ENCODE measurements around the gene AP3B1. TPM values are rescaled to one million over a fixed set of nuclear protein-coding genes. Genes with fewer than 3 reads are reported as not detected.

AP3B1 gene
- 10 to 100 TPM; 72.9 to 79.6 TPM for total RNA-seq

GRCh38 chr5:78294248-78295034 lies at the start of gene AP3B1:
Gene AP3B1, minus strand, starts transcription at chr5:78294698. Its CDS starts 119 bp downstream, at chr5:78294579.
- Mint-ChIP-seq H3K27me3 (peaks cover 0 to 3% of the 10 kb centered on the region in 2 donors), H3K9me3 (no peaks in the 10 kb centered on the region), H3K36me3 (peaks cover 11% of the 10 kb centered on the region), H3K27ac (peak within 1 kb of the TSS; percentile 91 to 97), H3K4me3 (peak within 1 kb of the TSS; percentile 95), H3K4me1 (ENCODE audit: low read depth in 2 of 2) (peaks cover 40 to 54% of the 10 kb centered on the region in 2 donors)
- DNase-seq (ENCODE audit: low spot score) (peak; percentile 99), ATAC-seq (peak; percentile 98 to 99)

- Mint-ChIP-seq H3K27me3 (peaks cover 13 to 19% of the 10 kb centered on the region in 2 donors), H3K4me3 (no peak overlapping the region), H3K9me3 (peaks cover 4% of the 10 kb centered on the region), H3K27ac (no peak overlapping the region), H3K4me1 (ENCODE audit: low read depth in 2 of 2) (no peaks in the 10 kb centered on the region), H3K36me3 (peaks cover 11% of the 10 kb centered on the region)
- ATAC-seq (no peak), DNase-seq (ENCODE audit: low spot score) (no peak)
Observed at GRCh38 chr5:78341440-78341839, 46.9 kb upstream of the AP3B1 start.

GRCh38 chr5:78339617-78340436 lies 45.3 kb upstream of the AP3B1 start:
- peaks cover 12% of the 10 kb centered on the region for H3K36me3 Mint-ChIP-seq
- no peak overlapping the region for H3K27ac Mint-ChIP-seq
- H3K9me3 Mint-ChIP-seq = peaks cover 4% of the 10 kb centered on the region

GRCh38 chr5:78336698-78337097 lies 42.2 kb upstream of the AP3B1 start:
- DNase-seq (ENCODE audit: low spot score) (no peak), ATAC-seq (no peak)
- Mint-ChIP-seq H3K9me3 (peaks cover 4% of the 10 kb centered on the region), H3K36me3 (peaks cover 12% of the 10 kb centered on the region), H3K27me3 (peaks cover 17 to 22% of the 10 kb centered on the region in 2 donors), H3K4me1 (ENCODE audit: low read depth in 2 of 2) (no peaks in the 10 kb centered on the region), H3K4me3 (no peak overlapping the region), H3K27ac (no peak overlapping the region)

More at GRCh38 chr5:78339617-78340436, 45.3 kb upstream of the AP3B1 start:
- ATAC-seq (no peak), DNase-seq (ENCODE audit: low spot score) (no peak)
- Mint-ChIP-seq H3K27me3 (peaks cover 12 to 21% of the 10 kb centered on the region in 2 donors), H3K4me1 (ENCODE audit: low read depth in 2 of 2) (no peaks in the 10 kb centered on the region), H3K4me3 (no peak overlapping the region)

DNA sequence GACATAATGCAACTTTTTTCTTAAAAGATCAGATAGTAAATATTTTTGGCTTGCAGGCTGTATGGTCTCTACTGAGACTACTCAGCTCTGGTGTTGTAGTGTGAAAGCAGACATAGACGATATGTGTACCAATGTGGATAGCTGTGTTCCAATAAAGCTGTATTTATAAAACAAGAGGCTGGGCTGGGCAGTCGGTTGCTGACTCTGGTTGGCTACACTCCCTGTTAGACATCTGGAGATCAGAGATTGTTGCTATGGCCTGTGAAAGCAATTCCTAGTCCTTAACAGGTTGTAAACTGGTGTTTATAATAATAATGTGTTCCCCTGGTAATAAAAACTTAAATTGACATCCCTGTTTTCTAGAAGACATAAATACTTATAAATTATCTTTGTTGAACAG lies 41.5 kb upstream of the AP3B1 start:
- H3K27me3 Mint-ChIP-seq = peaks cover 21 to 27% of the 10 kb centered on the region in 2 donors
- H3K4me1 Mint-ChIP-seq (ENCODE audit: low read depth in 2 of 2) = no peaks in the 10 kb centered on the region
- no peak overlapping the region for H3K27ac Mint-ChIP-seq
- H3K4me3 Mint-ChIP-seq = no peak overlapping the region
- H3K9me3 Mint-ChIP-seq = peaks cover 4% of the 10 kb centered on the region
- no peak for ATAC-seq
- no peak for DNase-seq (ENCODE audit: low spot score)
- H3K36me3 Mint-ChIP-seq = peaks cover 12% of the 10 kb centered on the region

DNA sequence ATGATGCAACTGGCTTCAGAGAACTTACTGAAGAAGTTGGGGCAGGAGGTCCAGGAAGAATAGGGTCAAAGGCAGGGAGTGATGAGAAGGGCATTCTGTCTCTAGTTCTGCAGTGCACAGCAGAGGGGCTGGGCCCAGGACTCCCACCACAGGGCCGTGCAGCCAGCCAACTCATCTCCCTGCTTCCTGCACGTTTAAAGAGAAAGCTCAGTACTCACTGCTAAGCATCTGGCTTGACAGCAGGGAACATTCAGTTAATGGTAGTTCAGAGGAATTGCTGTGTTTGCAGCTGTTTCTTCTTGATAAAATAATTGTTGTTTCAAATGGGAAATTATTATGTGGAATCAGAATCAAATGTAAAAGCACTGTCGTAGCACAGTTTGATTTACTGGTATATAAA lies 40.3 kb upstream of the AP3B1 start:
- Mint-ChIP-seq H3K4me1 (ENCODE audit: low read depth in 2 of 2) (no peaks in the 10 kb centered on the region), H3K27me3 (peaks cover 21 to 27% of the 10 kb centered on the region in 2 donors), H3K4me3 (no peak overlapping the region)

GRCh38 chr5:78331523-78332080 lies 37.1 kb upstream of the AP3B1 start:
- no peaks in the 10 kb centered on the region for H3K4me1 Mint-ChIP-seq (ENCODE audit: low read depth in 2 of 2)

More for the DNA sequence above, 40.3 kb upstream of the AP3B1 start:
- Mint-ChIP-seq H3K27ac (no peak overlapping the region), H3K9me3 (peaks cover 4% of the 10 kb centered on the region), H3K36me3 (peaks cover 12% of the 10 kb centered on the region)
- ATAC-seq = no peak
- no peak for DNase-seq (ENCODE audit: low spot score)

DNA sequence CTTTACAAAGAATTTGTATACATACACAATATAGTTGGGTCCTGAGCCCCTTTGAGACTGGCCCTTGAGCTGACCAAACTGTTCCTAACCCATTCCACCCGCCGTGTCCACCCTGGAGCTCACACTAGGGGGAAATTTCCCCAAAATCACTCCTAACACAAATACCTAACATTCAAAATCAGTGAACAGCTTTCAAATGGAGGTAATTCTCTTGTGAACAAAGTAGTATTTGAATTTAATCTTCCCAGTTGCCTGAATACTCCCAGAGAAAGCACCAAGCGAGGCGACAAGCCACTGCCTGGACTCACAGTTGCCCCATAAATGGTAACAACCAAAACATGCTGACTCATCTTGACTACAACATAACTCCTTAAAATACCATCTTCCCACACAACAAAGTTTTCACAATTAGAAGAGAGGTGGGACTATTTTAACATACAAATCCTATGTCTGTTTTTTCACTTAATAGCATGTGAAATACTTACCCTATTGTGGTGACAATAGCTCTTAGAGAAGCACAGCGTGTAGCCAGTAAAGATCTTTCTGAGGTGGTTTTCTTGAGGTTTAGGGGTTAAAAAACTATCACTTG lies 34.2 kb upstream of the AP3B1 start:
- Mint-ChIP-seq H3K9me3 (no peaks in the 10 kb centered on the region), H3K27me3 (peaks cover 11 to 33% of the 10 kb centered on the region in 2 donors), H3K36me3 (no peaks in the 10 kb centered on the region), H3K27ac (no peak overlapping the region), H3K4me3 (no peak overlapping the region), H3K4me1 (ENCODE audit: low read depth in 2 of 2) (no peaks in the 10 kb centered on the region)
- DNase-seq (ENCODE audit: low spot score) (no peak), ATAC-seq (no peak)

More at GRCh38 chr5:78331523-78332080, 37.1 kb upstream of the AP3B1 start:
- DNase-seq (ENCODE audit: low spot score) (no peak), ATAC-seq (no peak)
- Mint-ChIP-seq H3K36me3 (peaks cover 3% of the 10 kb centered on the region), H3K27ac (no peak overlapping the region), H3K4me3 (no peak overlapping the region), H3K9me3 (no peaks in the 10 kb centered on the region), H3K27me3 (peaks cover 15 to 39% of the 10 kb centered on the region in 2 donors)

GRCh38 chr5:78327761-78328510 lies 33.4 kb upstream of the AP3B1 start:
- H3K4me1 Mint-ChIP-seq (ENCODE audit: low read depth in 2 of 2) = no peaks in the 10 kb centered on the region
- ATAC-seq (no peak), DNase-seq (ENCODE audit: low spot score) (no peak)
- no peak overlapping the region for H3K27ac Mint-ChIP-seq
- no peak overlapping the region for H3K4me3 Mint-ChIP-seq
- H3K9me3 Mint-ChIP-seq = no peaks in the 10 kb centered on the region
- no peaks in the 10 kb centered on the region for H3K36me3 Mint-ChIP-seq
- H3K27me3 Mint-ChIP-seq = peaks cover 11 to 33% of the 10 kb centered on the region in 2 donors

DNA sequence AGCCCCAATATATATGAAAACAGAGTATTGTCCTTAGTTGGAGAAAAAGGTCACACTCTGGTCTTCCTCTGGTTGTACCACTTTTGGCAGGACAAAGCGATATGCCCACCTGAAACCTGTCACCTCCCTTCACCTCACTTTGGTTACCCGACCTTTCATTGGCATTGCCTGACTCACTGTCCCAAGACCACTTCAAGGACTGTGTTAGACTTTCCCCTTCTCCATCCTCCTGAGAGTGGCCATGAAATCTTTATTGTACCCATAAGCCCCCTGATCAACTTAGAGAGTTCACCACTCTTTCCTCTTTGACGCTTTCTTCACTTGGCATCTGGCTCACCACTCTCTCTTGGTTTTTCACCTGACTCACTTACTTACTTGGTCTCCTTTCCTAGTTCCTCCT lies 32.4 kb upstream of the AP3B1 start:
- ATAC-seq = no peak

GRCh38 chr5:78323241-78323640 lies 28.7 kb upstream of the AP3B1 start:
- Mint-ChIP-seq H3K4me1 (ENCODE audit: low read depth in 2 of 2) (no peaks in the 10 kb centered on the region), H3K27ac (no peak overlapping the region), H3K27me3 (peaks cover 11 to 27% of the 10 kb centered on the region in 2 donors), H3K4me3 (no peak overlapping the region), H3K36me3 (no peaks in the 10 kb centered on the region), H3K9me3 (no peaks in the 10 kb centered on the region)
- ATAC-seq = no peak
- DNase-seq (ENCODE audit: low spot score) = no peak

More for the DNA sequence above, 32.4 kb upstream of the AP3B1 start:
- H3K27me3 Mint-ChIP-seq = peaks cover 11 to 33% of the 10 kb centered on the region in 2 donors
- no peak for DNase-seq (ENCODE audit: low spot score)
- no peaks in the 10 kb centered on the region for H3K36me3 Mint-ChIP-seq
- no peaks in the 10 kb centered on the region for H3K4me1 Mint-ChIP-seq (ENCODE audit: low read depth in 2 of 2)
- H3K27ac Mint-ChIP-seq = no peak overlapping the region
- no peak overlapping the region for H3K4me3 Mint-ChIP-seq
- H3K9me3 Mint-ChIP-seq = no peaks in the 10 kb centered on the region

DNA sequence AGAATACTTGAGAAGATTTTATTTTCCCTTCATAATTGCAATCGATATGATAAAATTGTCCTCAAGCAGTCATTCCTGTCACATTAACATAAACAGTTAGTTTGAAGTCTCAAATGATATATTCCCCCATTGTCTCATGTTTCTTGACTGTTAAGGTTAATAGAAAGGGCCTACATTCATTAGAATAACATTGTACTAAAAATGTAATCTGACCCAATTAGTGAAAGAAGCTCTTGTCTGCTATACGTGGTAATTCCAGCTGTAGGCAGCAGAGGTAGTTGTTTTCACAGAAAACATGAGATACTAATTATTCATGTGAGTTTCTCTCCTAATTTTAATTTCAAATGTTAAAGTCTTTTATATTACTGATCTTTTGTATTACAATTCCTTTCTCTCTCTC lies 25.9 kb upstream of the AP3B1 start:
- no peak for ATAC-seq
- Mint-ChIP-seq H3K27ac (no peak overlapping the region), H3K4me3 (no peak overlapping the region), H3K4me1 (ENCODE audit: low read depth in 2 of 2) (no peaks in the 10 kb centered on the region), H3K9me3 (no peaks in the 10 kb centered on the region), H3K27me3 (peaks cover 8 to 28% of the 10 kb centered on the region in 2 donors), H3K36me3 (no peaks in the 10 kb centered on the region)
- DNase-seq (ENCODE audit: low spot score) = no peak

DNA sequence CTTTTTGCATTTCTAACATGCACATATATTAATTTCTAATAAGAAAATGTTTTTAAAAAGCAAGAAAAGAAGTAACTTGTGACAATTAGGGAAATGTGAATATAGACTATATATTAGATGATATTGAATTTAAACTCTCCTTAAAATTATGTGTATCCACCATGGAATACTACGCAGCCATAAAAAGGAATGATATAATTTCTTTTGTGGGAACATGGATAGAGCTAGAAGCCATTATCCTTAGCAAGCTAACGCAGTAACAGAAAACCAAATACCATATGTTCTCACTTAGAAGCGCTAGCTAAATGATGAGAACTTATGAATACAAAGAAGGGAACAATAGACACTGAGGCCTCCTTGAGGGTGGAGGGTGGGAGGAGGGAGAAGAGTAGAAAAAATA lies 23.8 kb upstream of the AP3B1 start:
- ATAC-seq = no peak
- no peak for DNase-seq (ENCODE audit: low spot score)
- Mint-ChIP-seq H3K27ac (no peak overlapping the region), H3K4me1 (ENCODE audit: low read depth in 2 of 2) (no peaks in the 10 kb centered on the region), H3K9me3 (no peaks in the 10 kb centered on the region), H3K4me3 (no peak overlapping the region), H3K27me3 (peaks cover 11 to 35% of the 10 kb centered on the region in 2 donors), H3K36me3 (no peaks in the 10 kb centered on the region)
